ENCODE measurements around the gene ZNF398. TPM values are rescaled to one million over a fixed set of nuclear protein-coding genes. Genes with fewer than 3 reads are reported as not detected.
"Not testable (repeated sequence)": the region's sequence is repeated elsewhere in the genome, so short reads cannot be mapped to it uniquely, and the experiment has no call there.

The ZNF398 gene
- polyA plus RNA-seq, 1 donor: 11.1 TPM

- peaks cover 5% of the 10 kb centered on the region for H3K36me3 ChIP-seq (ENCODE audit: control insufficient read depth, insufficient read depth, low read length)
- no peaks in the 10 kb centered on the region for H3K27me3 ChIP-seq (ENCODE audit: control insufficient read depth, insufficient read depth, low read length)
- WGBS (ENCODE audit: insufficient coverage, low lambda C conversion rate): no CpG with 5 or more reads among the region's 72 CpGs
- H3K9me3 ChIP-seq (ENCODE audit: control insufficient read depth, low read depth, low read length): no peaks in the 10 kb centered on the region
- DNase-seq: peak; percentile 94 to 97
- H3K27ac ChIP-seq (ENCODE audit: low read length): peak within 1 kb of the TSS; percentile 99
- H3K4me1 ChIP-seq (ENCODE audit: control insufficient read depth, insufficient read depth, low read length): no peaks in the 10 kb centered on the region
- peak within 1 kb of the TSS; percentile 100 for H3K4me3 ChIP-seq (ENCODE audit: low read length)
These were observed 21.2 kb upstream of the ZNF398 start, which contains the start of gene ZNF425 for GRCh38 chr7:149125863-149126661. ZNF425 (minus strand) TSS chr7:149126324; CDS start chr7:149126213, 111 bp downstream.

DNA sequence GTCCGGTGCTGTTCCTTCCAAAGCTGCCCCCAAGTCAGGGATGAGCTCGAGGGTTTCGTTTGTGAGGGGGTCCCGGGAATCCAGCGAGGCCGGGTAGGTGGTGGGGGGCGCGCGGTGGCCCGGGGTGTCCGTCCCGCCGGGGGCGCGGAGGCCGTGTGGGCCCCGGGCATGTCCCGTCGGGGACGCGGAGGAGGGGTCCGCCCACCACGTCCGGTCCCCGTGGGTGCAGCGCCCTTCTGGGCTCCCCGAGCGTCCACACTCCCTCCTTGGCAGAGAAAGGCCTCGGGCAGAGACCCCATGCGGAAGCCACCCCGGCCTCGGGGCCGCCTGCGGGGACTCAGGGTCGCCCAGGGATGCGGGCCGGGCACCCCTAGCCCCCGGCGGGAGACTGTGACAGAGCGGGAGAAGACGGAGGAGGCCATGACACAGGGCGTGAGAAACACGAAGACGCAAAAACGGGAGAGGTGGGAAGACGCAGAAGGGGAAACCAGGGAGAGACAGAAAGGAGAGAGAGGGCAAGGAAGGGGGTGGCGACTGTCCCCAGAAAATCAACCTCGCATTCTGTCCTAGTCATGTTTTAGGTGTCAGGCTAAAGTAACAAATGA lies 20.5 kb upstream of the ZNF398 start:
- no peaks in the 10 kb centered on the region for H3K4me1 ChIP-seq (ENCODE audit: control insufficient read depth, insufficient read depth, low read length)
- peak overlapping the region; percentile 99 for H3K27ac ChIP-seq (ENCODE audit: low read length)
- DNase-seq: peak; percentile 23 to 79
- no peaks in the 10 kb centered on the region for H3K27me3 ChIP-seq (ENCODE audit: control insufficient read depth, insufficient read depth, low read length)
- WGBS (ENCODE audit: insufficient coverage, low lambda C conversion rate): 0% methylated on average over 1 of the region's 48 CpGs
- H3K36me3 ChIP-seq (ENCODE audit: control insufficient read depth, insufficient read depth, low read length): peaks cover 5% of the 10 kb centered on the region
- H3K9me3 ChIP-seq (ENCODE audit: control insufficient read depth, low read depth, low read length): no peaks in the 10 kb centered on the region
- H3K4me3 ChIP-seq (ENCODE audit: low read length): peak overlapping the region; percentile 100

GRCh38 chr7:149130572-149131198 lies 16.6 kb upstream of the ZNF398 start:
- Histone ChIP-seq H3K4me3 (ENCODE audit: low read length) (no peak overlapping the region), H3K27ac (ENCODE audit: low read length) (no peak overlapping the region), H3K4me1 (ENCODE audit: control insufficient read depth, insufficient read depth, low read length) (no peaks in the 10 kb centered on the region), H3K9me3 (ENCODE audit: control insufficient read depth, low read depth, low read length) (no peaks in the 10 kb centered on the region), H3K36me3 (ENCODE audit: control insufficient read depth, insufficient read depth, low read length) (peaks cover 5% of the 10 kb centered on the region), H3K27me3 (ENCODE audit: control insufficient read depth, insufficient read depth, low read length) (no peaks in the 10 kb centered on the region)
- 90% methylated on average over 2 of the region's 5 CpGs for WGBS (ENCODE audit: insufficient coverage, low lambda C conversion rate)
- no peak for DNase-seq

GRCh38 chr7:149133028-149133710 lies 14.1 kb upstream of the ZNF398 start:
- peaks cover 5% of the 10 kb centered on the region for H3K36me3 ChIP-seq (ENCODE audit: control insufficient read depth, insufficient read depth, low read length)
- H3K4me3 ChIP-seq (ENCODE audit: low read length): no peak overlapping the region
- no peaks in the 10 kb centered on the region for H3K27me3 ChIP-seq (ENCODE audit: control insufficient read depth, insufficient read depth, low read length)
- no peak overlapping the region for H3K27ac ChIP-seq (ENCODE audit: low read length)
- WGBS (ENCODE audit: insufficient coverage, low lambda C conversion rate): no CpG with 5 or more reads among the region's 2 CpGs
- no peaks in the 10 kb centered on the region for H3K9me3 ChIP-seq (ENCODE audit: control insufficient read depth, low read depth, low read length)
- H3K4me1 ChIP-seq (ENCODE audit: control insufficient read depth, insufficient read depth, low read length): no peaks in the 10 kb centered on the region
- DNase-seq: no peak

GRCh38 chr7:149136118-149136517 lies 11.1 kb upstream of the ZNF398 start:
- 100% methylated on average over 1 of the region's 9 CpGs for WGBS (ENCODE audit: insufficient coverage, low lambda C conversion rate)
- Histone ChIP-seq H3K9me3 (ENCODE audit: control insufficient read depth, low read depth, low read length) (no peaks in the 10 kb centered on the region), H3K27ac (ENCODE audit: low read length) (no peak overlapping the region), H3K36me3 (ENCODE audit: control insufficient read depth, insufficient read depth, low read length) (no peaks in the 10 kb centered on the region), H3K27me3 (ENCODE audit: control insufficient read depth, insufficient read depth, low read length) (no peaks in the 10 kb centered on the region), H3K4me3 (ENCODE audit: low read length) (no peak overlapping the region), H3K4me1 (ENCODE audit: control insufficient read depth, insufficient read depth, low read length) (no peaks in the 10 kb centered on the region)
- no peak for DNase-seq

- no CpG with 5 or more reads among the region's 3 CpGs for WGBS (ENCODE audit: insufficient coverage, low lambda C conversion rate)
- Histone ChIP-seq H3K27me3 (ENCODE audit: control insufficient read depth, insufficient read depth, low read length) (no peaks in the 10 kb centered on the region), H3K27ac (ENCODE audit: low read length) (no peak overlapping the region), H3K36me3 (ENCODE audit: control insufficient read depth, insufficient read depth, low read length) (no peaks in the 10 kb centered on the region), H3K9me3 (ENCODE audit: control insufficient read depth, low read depth, low read length) (no peaks in the 10 kb centered on the region), H3K4me1 (ENCODE audit: control insufficient read depth, insufficient read depth, low read length) (no peaks in the 10 kb centered on the region), H3K4me3 (ENCODE audit: low read length) (no peak overlapping the region)
- no peak for DNase-seq
These were observed 6.4 kb upstream of the ZNF398 start for GRCh38 chr7:149140831-149141230.

- WGBS (ENCODE audit: insufficient coverage, low lambda C conversion rate): 100% methylated on average over 1 of the region's 4 CpGs
- DNase-seq: no peak
- Histone ChIP-seq H3K27me3 (ENCODE audit: control insufficient read depth, insufficient read depth, low read length) (no peaks in the 10 kb centered on the region), H3K36me3 (ENCODE audit: control insufficient read depth, insufficient read depth, low read length) (no peaks in the 10 kb centered on the region), H3K4me3 (ENCODE audit: low read length) (no peak overlapping the region), H3K9me3 (ENCODE audit: control insufficient read depth, low read depth, low read length) (no peaks in the 10 kb centered on the region), H3K4me1 (ENCODE audit: control insufficient read depth, insufficient read depth, low read length) (no peaks in the 10 kb centered on the region), H3K27ac (ENCODE audit: low read length) (no peak overlapping the region)
These were observed 5.4 kb upstream of the ZNF398 start for GRCh38 chr7:149141893-149142292.

GRCh38 chr7:149144436-149144922 lies 2.8 kb upstream of the ZNF398 start:
- 95% methylated on average over 4 of the region's 14 CpGs for WGBS (ENCODE audit: insufficient coverage, low lambda C conversion rate)
- not testable (repeated sequence) for DNase-seq; H3K4me1 ChIP-seq (ENCODE audit: control insufficient read depth, insufficient read depth, low read length); H3K27me3 ChIP-seq (ENCODE audit: control insufficient read depth, insufficient read depth, low read length); H3K36me3 ChIP-seq (ENCODE audit: control insufficient read depth, insufficient read depth, low read length); H3K9me3 ChIP-seq (ENCODE audit: control insufficient read depth, low read depth, low read length); H3K27ac ChIP-seq (ENCODE audit: low read length); H3K4me3 ChIP-seq (ENCODE audit: low read length)

DNA sequence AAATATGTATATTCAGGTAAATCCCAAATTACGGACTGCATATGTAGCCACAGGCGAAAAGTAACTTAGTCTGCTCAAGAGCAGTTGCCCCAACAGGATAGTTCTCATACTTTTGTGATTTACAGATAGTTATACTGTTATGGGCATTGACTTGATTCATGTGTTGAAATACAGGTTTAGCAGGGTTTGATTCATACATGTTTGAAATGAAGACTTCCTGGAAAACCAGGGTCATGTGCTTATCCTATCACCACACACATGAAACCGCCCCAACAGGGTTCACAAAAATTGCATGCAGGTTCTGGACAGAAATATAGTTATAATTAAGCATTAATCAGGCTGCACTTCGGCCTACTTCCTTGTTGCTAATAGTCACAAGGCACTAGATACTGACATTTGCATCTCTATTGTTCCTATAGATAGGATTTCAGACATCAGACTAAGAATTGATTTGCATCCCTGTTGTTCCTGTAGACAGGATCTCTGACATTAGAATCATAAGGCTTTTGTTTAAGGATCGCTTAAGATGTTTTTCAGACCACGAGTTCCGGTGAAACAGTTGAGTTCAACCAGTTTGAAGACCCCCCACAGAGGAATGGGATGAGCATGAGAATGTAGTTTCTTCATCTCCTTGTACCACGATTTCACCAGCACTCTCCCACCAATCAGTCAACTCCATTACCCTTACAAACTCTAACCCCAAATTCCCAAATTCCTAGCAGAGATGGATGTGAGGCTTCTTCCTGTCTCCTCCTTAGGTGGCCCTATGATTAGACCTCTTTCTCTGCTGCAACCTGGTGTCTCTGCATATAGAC lies 2.0 kb upstream of the ZNF398 start:
- peak; percentile 60 to 81 for DNase-seq
- WGBS (ENCODE audit: insufficient coverage, low lambda C conversion rate): 85% methylated on average over 4 of the region's 8 CpGs
- no peak overlapping the region for H3K27ac ChIP-seq (ENCODE audit: low read length)
- no peaks in the 10 kb centered on the region for H3K36me3 ChIP-seq (ENCODE audit: control insufficient read depth, insufficient read depth, low read length)
- no peaks in the 10 kb centered on the region for H3K9me3 ChIP-seq (ENCODE audit: control insufficient read depth, low read depth, low read length)
- no peaks in the 10 kb centered on the region for H3K4me1 ChIP-seq (ENCODE audit: control insufficient read depth, insufficient read depth, low read length)
- no peak overlapping the region for H3K4me3 ChIP-seq (ENCODE audit: low read length)
- H3K27me3 ChIP-seq (ENCODE audit: control insufficient read depth, insufficient read depth, low read length): no peaks in the 10 kb centered on the region
